ENCODE results near the gene GDF15.
"Not testable (repeated sequence)": the region's sequence is repeated elsewhere in the genome, so short reads cannot be mapped to it uniquely, and the experiment has no call there.

Gene GDF15, protein sequence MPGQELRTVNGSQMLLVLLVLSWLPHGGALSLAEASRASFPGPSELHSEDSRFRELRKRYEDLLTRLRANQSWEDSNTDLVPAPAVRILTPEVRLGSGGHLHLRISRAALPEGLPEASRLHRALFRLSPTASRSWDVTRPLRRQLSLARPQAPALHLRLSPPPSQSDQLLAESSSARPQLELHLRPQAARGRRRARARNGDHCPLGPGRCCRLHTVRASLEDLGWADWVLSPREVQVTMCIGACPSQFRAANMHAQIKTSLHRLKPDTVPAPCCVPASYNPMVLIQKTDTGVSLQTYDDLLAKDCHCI

DNA sequence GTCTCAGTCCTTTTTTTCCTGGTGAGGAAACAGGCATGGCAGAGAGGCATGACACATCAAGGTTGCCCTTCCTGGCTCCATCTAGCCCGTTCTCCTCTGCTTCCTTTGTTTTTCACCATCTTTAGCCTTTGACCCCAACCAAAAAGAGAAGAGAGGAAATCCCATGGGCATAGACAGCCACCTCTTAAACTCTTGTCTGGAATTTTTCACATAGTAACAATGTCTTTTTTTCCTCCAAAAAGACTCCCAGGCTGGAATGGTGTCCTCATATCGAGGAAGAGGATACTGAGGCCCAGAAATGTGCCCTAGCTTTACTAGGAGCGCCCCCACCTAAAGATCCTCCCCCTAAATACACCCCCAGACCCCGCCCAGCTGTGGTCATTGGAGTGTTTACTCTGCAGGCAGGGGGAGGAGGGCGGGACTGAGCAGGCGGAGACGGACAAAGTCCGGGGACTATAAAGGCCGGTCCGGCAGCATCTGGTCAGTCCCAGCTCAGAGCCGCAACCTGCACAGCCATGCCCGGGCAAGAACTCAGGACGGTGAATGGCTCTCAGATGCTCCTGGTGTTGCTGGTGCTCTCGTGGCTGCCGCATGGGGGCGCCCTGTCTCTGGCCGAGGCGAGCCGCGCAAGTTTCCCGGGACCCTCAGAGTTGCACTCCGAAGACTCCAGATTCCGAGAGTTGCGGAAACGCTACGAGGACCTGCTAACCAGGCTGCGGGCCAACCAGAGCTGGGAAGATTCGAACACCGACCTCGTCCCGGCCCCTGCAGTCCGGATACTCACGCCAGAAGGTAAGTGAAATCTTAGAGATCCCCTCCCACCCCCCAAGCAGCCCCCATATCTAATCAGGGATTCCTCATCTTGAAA is at the start of gene GDF15:
TSS of gene GDF15 (plus strand) at position 484 of the 868 bp plus-strand sequence. CDS start at position 516, 32 bp downstream.
- FAIRE-seq = peak; percentile 96

DNA sequence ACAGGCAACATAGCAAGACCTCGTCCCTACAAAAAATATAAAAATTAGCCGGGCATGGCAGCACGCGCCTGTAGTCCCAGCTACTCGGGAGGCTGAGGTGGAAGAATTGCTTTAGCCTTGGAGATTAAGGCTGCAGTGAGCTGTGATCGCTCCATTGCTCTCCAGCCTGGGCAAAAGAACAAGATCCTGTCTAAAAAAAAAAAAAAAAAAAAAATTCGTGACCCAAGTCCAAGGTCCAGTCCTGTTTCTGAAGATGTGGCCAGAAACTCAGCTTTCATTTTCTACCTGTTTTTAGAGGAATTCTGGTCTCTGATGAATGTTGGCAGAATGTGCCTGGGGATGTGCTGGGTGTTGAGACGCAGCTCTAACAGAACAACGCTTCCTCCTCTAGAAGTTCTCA is 47.4 kb upstream of the GDF15 start:
- no peak for FAIRE-seq

DNA sequence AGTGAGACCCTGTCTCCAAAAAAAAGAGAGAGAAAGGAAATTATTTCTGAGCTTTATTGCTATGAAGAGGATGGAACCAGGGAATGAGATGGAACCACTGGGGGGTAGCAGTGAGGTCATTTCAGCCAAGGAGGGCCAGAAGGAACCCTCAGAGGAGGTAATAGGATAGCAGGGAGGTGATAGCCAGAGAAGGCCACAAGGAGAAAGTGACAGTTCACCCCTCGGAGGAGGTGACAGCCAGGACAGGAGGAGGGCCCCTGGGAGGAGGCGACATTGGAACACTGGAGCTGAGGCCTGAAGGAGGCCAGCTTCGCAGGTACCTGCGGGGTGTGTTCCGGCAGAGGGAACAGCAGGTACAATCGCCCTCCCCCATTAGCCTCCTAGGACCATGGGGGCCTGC is 46.2 kb upstream of the GDF15 start:
- no peak for FAIRE-seq

DNA sequence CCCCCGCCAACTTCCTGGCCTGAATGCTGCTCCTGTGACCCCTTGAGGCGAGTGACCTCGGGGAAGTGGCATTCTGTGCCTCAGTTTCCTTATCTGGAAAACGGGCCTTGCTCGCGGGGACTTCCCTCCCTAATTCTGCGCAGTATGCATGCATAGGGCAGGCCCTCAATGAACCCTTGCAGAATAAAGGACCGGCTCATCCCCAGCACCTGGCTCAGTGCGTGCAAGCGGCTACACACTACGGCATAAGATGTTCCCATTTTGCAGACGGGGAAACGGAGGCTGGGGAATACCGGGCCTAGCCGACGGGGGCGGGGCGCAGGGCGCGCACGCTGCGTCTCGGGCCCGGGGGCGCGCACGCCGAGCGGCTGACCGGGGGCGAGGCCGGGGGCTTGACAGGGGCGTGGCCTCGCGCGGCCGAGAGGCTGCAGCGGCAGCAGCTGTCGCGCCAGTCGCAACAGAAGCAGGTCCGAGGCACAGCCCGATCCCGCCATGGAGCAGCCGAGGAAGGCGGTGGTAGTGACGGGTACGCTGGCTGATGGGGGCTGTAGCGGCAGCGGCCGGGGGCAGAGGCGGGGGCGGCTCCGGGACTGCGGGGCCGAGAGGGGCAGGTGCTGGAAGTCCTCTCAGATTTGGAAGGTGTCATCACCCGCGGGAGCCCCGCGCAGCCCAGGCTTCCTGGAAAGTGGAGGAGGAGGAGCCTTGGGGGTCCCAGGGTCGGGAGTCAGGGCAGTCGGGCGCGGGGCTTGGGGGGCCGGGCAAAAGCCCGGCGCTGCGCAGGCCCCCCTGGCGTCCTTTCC is 45.6 kb upstream of the GDF15 start, which contains the start of gene PGPEP1:
TSS of gene PGPEP1 (plus strand) at position 409 of the 800 bp plus-strand sequence. CDS start at position 493, 84 bp downstream.
- FAIRE-seq = no peak

DNA sequence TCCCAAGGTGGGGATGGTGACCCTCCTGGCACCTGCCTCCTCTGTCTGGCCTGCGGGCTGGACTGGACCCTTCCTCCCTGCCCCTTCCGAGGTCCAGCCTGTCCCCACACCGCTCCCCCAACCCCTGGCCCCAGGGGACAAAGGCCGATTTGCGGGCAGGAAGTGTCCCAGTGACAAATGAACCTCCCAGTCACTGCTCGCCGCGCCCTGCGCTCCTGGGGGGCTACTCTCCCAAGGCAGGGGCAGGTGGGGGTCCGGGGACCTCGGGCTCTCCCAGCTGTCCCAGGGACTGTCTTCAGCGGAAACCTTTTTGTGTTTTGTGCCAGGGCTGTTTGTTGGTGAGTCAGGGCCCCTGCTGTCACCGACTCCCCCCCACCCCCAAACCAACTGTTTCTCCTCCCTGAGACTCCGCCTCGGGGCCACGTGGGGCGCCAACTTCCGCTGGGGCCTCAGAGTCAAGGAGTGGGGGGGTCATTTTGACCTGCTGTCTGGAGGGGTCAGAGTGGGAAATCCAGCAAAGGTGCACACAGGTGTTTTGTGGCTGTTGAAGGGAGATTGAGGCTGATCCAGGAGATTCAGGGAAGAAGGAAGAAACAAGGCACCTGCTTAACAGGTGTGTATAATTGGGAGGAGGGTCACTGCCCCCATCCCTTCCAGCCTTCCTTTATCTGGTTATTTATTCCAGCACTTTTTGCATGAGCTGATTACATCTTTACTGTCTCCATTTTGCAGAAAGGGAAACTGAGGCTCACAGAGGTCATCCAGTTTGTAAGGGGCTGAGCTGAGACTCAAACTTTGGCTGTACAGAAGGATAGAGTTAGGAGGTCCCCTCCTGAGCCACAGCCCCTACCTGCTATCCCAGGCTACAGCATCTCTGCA is 44.7 kb upstream of the GDF15 start:
- FAIRE-seq = no peak

DNA sequence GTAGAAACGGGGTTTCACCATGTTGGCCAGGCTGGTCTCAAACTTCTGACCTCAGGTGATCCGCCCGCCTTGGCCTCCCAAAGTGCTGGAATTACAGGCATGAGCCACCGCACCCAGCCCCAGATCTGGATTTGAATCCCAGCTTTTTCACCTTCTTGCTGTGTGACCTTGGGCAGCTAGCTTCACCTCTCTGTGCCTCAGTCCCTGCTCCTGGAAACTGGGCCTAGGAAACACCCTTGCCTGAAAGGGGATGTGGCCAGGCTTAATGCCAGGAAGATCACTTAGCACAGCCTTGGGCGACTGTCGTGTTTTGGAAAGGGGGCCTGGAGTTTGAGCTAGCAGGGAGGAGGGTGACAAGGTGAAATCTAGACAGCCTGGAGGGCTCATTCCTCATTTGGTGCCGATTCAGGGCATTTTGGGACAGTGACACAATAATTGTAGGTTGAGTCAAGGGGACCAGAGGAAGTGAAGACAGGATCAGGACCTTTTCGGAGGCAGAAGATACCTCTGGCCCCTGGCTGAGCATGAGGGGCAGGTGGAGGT is 43.8 kb upstream of the GDF15 start:
- FAIRE-seq = no peak

DNA sequence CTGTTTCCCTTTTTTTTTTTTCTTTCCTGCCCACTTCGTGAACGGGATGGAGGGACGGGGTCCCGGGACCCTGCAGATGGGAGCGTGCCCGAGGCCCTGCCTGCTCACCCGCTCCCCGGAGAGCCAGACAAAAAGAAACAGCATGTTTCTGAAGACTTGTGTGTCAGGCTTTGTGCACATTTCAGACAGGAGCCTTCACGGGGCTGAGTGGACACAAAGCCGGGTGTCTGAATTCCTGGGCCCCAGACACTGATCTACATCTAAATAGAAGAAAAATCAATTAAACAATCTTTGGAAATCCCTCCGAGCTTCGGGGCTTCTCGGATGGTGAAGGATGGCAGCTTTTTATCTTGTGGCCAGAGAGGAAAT is 41.4 kb upstream of the GDF15 start:
- no peak for FAIRE-seq

DNA sequence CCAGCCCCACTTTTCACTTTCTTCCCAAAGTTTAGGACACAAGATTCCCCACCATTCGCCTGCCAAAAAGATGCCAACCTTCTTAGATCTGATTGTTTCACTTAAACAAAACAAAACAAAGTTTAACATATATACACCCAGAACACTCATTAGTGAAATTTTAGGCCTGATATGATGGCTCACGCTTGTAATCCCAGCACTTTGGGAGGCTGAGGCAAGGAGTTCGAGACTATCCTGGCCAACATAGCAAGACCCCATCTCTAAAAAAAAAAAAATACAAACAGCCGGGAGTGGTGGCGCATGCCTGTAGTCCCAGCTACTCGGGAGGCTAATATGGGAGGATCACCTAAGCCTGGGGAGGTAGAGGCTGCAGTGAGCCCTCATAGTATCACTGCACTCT is 40.7 kb upstream of the GDF15 start:
- no peak for FAIRE-seq

DNA sequence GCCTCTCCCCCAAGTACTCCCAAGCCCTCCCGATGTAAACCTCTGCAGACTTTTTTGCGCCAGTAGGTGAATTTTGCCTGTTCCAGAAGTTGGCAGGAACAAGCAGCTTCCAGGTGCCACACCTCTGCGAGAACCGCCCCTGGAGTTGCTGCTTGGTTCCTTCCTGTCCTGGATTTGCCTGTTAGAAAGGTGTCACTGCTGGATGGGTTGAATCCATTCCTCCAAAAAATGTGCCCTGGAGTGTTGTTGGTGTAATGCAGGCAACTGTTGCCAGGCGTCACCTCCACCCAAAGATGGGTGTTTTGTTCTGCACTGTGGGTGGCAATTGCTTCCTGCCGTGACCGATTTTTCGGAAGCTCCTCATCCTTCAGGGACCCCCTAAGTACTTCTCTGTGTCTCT is 39.9 kb upstream of the GDF15 start:
- no peak for FAIRE-seq

DNA sequence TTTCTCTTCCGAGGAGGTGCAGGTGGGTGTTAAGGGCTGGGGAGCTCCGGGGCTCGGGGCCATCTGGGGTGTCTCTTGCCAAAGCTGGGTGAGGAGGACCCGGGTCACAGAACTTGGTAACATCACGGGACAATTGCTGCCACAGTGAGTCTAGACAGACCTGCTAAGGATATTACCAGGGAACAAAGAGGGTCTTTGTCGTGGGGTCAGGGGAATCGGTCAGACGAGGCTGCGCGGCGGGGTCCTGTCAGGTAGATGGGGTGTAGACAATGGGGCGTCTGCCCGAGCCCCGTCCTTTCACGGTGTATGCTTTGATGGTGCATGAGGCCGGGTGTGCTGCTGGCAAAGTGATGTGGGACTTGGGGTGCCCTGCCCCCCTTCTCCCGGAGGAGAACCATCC is 37.8 kb upstream of the GDF15 start:
- FAIRE-seq = no peak

DNA sequence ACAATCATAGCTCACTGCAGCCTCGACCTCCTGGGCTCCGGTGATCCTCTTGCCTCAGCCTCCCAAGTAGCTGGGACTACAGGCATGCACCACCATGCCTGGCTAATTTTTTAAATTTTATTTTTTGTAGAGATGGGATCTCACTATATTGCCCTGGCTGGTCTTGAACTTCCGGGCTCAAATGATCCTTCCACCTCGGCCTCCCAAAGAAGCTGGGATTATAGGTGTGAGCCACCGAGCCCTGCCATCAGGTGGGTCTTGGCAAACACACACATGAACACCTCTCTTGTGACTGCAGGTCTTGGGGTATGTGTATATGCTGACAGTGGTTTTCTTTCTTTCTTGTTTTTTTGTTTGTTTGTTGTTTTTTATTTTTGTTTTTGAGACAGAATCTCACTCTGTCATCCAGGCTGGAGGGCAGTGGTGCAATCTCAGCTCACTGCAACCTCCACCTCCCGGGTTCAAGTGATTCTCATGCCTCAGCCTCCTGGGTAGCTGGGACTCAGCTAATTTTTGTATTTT is 37.1 kb upstream of the GDF15 start:
- FAIRE-seq = not testable (repeated sequence)

DNA sequence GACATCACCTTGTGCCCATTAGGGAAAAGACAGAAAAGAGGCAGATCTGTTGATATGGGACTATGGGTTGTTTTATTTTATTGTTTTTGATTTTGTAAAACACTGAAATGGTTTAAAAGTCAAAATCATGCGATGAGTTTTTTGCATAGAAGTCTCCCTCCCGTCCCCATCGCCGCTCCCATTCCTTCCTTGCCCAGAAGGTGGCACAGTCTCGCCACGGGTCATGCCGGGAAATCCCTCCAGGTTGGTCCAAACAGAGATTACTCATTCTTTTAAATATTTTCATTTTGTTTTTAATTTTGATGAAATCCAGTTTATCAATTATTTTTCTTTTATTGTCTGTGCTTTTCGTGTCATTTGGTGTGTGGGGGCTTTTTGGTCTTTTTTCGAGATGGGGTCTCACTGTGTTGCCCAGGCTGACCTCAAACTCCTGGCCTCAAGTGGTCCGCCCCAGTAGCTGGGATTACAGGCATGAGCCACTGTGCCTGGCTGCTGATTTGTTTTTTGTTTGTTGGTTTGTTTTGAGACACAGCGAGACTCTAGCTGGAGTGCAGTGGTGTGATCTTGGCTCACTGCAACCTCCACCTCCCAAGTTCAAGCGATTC is 36.3 kb upstream of the GDF15 start:
- FAIRE-seq = peak; percentile 95

DNA sequence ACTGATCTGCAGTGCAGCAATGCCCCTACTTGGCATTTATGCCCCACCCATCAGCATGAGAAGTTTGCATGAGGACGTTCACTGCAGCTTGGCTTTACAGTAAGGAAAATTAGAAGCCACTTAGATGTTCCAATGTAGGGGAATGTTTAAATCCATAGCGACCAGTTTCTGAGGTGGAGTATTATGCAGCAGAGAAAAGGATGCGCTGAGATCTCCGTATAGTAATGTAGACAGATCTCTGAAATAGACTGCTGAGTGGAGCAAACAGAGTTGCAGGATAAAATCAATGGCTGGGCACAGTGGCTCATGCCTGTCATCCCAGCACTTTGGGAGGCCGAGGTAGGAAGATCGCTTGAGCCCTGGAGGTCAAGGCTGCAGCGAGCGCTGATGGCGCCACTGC is 35.5 kb upstream of the GDF15 start:
- no peak for FAIRE-seq

DNA sequence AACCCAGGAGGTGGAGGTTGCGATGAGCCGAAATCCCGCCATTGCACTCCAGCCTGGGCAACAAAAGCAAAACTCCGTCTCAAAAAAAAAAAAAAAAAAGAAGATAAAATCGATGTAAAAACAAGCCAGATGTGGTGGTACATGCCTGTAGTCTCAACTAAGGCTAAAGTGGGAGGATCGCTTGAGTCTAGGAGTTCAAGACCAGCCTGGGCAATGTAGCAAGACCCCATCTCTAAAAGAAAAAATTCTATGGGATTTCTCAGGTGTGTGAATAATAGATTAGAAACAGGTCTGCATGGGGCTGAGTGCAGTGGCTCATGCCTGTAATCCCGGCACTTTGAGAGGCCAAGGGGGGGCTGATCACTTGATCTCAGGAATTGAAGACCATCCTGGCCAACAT is 34.4 kb upstream of the GDF15 start:
- no peak for FAIRE-seq

DNA sequence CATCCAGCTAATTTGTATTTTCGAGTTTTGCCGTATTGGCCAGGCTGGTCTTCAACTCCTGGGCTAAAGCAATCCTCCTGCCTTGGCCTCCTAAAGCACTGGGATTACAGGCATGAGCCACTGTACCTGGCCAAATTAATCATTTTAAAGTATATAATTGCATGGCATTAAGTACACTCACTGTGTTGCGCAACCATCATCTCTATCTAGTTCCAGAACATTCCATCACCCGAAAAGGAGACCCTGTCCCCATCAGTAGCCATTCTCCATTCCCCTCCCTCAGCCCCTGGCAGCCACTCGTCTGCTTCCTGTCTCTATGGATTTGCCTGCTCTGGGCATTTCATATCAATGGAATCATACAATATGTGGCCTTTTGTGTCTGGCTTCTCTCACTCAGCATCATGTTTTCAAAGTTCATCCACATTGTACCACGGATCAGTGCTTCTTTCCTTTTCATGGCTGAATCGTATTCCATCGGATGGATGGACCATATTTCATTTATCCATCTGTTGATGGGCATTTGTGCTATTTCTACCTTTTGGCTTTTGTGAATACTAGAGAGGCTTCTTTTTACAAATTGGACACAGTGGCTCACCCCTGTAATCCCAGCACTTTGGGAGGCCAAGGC is 32.5 kb upstream of the GDF15 start:
- FAIRE-seq = no peak

DNA sequence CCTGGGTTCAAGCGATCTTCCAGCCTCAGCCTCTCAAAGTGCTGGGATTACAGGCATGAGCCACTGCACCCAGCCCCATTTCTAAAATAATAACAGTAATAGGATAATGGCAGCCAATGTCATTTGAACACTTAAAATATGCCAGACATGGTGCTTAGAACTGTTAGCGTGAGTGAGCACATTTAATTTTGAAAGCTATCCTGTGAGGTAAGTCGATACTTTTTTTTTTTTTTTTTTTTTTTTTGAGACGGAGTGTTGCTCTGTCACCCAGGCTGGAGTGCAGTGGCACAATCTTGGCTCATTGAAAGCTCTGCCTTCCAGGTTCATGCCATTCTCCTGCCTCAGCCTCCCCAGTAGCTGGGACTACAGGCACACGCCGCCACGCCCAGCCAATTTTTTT is 31.2 kb upstream of the GDF15 start:
- not testable (repeated sequence) for FAIRE-seq

DNA sequence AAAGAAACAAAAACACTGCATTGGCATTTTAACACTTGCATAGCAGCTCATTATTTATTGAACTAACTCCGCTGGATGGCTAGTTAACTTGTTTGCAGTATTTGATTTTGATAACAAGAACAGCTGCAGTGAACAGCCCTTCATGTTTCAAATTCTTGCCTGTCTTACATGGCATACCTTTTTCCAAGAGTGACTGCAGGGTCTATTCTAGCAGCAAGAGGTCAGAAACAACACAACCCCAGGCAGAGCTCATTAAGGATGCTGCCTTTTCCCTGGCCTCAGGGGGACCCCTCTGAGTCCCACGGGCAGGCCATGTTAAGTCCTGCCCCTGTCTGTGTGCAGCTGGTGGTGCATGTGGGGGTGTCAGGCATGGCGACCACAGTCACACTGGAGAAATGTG is 28.9 kb upstream of the GDF15 start:
- FAIRE-seq = no peak

DNA sequence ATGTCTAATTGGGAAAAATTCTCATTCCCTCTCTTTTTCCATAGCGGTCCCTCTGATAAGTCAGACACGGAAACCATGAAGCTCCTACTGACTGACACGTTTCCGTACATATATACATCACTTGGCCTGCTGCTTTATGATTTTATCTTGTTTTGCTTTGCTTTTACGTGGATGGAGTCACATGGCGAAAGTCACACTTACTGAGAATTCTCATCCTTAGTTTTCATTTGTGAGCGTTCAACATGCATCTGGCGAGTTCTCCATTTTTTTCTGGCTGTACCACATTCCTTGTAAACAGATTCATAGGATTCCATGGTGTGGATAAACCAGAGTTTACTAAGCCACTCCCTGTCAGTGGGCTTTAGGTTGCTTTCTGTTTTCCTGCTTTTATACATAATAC is 24.3 kb upstream of the GDF15 start:
- FAIRE-seq = no peak

DNA sequence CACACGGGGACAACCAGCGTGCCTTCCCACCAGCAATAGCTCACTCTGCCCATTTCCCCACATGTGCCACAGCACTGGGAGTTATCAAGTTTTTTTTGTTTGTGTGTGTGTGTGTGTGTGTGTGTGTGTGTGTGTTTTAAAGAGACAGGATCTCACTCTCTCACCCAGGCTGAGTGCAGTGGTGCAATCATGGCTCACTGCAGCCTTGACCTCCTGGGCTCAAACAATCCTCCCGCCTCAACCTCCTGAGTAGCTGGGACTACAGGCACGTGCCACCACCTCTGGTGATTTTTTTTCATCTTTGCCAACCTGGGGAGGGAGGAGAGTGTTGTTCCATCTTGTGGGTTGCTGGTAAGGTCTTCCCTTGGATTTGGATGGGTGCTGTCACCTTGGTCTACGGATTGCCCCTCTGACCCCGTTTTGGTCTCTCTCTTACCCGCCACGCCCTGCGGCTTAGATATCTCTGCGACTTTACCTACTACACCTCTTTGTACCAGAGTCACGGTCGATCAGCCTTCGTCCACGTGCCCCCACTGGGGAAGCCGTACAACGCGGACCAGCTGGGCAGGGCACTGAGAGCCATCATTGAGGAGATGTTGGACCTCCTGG is 22.9 kb upstream of the GDF15 start:
- no peak for FAIRE-seq

DNA sequence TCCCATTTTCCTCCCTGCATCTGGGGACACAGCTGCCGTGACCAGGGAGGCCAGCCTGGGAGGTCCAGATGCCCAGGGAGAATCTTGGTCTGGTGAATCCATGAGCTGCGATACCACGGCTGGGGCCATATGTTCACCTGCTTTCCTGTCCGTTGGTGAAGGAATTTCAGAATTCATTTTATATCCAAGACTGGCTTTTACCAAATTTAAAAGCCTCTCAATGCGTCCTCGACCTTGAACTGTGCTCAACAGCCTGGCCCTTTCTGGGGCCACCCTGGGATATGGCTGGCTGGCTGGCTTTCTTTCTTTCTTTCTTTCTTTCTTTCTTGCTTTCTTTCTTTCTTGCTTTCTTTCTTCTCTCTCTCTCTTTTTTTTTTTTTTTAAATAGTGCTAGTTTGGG is 22.2 kb upstream of the GDF15 start:
- no peak for FAIRE-seq

Data from G401.6 (cell line).